ENCODE results near the gene GEMIN2.
"Not testable (repeated sequence)": the region's sequence is repeated elsewhere in the genome, so short reads cannot be mapped to it uniquely, and the experiment has no call there.

Gene GEMIN2

DNA sequence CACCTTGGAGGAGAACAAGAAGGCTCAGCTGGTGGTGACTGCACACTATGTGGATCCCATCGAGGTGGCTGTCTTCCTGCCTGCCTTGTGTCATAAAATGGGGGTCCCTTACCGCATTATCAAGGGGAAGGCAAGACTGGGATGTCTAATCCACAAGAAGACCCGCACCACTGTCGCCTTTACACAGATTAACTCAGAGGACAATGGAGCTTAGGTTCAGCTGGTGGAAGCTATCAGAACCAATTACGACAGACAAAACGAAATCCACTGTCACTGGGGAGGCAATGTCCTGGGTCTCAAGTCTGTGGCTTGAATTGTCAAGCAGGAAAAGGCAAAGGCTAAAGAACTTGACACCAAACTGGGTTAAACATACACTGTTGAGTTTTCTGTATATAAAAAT is 43.4 kb downstream of the GEMIN2 start:
- TF ChIP-seq, protein P1, sequence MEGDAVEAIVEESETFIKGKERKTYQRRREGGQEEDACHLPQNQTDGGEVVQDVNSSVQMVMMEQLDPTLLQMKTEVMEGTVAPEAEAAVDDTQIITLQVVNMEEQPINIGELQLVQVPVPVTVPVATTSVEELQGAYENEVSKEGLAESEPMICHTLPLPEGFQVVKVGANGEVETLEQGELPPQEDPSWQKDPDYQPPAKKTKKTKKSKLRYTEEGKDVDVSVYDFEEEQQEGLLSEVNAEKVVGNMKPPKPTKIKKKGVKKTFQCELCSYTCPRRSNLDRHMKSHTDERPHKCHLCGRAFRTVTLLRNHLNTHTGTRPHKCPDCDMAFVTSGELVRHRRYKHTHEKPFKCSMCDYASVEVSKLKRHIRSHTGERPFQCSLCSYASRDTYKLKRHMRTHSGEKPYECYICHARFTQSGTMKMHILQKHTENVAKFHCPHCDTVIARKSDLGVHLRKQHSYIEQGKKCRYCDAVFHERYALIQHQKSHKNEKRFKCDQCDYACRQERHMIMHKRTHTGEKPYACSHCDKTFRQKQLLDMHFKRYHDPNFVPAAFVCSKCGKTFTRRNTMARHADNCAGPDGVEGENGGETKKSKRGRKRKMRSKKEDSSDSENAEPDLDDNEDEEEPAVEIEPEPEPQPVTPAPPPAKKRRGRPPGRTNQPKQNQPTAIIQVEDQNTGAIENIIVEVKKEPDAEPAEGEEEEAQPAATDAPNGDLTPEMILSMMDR (IDR thresholded peaks at IDR 0.05; ENCODE audit: low read depth, low read length) = no peak
- no peak overlapping the region for H3K4me3 ChIP-seq (ENCODE audit: low read depth, low read length)

DNA sequence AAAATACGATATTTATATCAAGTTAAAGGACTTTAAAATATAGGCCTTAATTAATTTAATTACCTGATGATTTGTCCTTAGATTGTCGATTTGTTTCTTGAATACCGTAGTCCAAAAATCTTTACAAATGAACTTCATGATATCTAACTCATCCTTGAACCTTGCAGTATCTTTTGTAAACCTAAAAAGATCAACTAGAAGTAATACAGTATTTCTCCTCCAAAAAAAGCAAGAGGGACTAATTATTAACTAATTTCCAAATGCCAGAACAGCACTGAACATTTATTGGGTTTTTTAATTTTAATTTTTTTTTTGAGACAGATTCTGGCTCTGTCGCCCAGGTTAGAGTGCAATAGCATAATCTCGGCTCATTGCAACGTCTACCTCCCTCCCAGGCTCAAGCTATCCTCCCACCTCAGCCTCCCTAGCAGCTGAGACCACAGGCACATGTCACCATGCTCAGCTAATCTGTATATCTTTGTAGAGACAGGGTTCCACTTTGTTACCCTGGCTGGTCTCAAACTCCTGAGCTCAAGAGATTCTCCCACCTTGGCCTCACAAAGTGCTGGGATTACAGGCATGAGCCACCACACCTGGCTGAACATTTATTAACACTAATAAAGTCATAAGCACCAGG is 44.2 kb downstream of the GEMIN2 start:
- no peak overlapping the region for H3K4me3 ChIP-seq (ENCODE audit: low read depth, low read length)
- TF ChIP-seq, protein P1 (IDR thresholded peaks at IDR 0.05; ENCODE audit: low read depth, low read length) = no peak

- TF ChIP-seq, protein P1 (IDR thresholded peaks at IDR 0.05; ENCODE audit: low read depth, low read length) = no peak
- H3K4me3 ChIP-seq (ENCODE audit: low read depth, low read length) = no peak overlapping the region
Measured at GRCh38 chr14:39160494-39160893, 46.4 kb downstream of the GEMIN2 start.

DNA sequence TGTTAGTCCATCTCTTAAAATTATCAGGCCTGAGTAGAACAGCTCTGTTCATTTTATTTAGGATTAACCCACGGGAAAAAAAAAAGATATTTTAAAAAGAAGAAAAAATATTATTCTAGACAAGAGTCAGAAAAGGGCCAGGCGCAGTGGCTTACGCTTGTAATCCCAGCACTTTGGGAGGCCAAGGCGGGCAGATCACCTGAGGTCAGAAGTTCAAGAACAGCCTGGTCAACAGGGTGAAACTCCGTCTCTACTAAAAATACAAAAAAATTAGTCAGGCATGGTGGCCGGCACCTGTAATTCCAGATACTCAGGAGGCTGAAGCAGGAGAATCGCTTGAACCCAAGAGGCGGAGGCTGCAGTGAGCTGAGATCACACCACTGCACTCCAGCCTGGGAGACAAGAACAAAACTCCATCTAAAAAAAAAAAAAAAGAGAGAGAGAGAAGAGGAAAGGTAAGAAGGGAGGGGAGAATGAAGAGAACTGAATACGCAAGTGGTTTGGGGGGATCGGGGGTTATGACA is 53.7 kb downstream of the GEMIN2 start:
- H3K4me3 ChIP-seq (ENCODE audit: low read depth, low read length) = not testable (repeated sequence)

DNA sequence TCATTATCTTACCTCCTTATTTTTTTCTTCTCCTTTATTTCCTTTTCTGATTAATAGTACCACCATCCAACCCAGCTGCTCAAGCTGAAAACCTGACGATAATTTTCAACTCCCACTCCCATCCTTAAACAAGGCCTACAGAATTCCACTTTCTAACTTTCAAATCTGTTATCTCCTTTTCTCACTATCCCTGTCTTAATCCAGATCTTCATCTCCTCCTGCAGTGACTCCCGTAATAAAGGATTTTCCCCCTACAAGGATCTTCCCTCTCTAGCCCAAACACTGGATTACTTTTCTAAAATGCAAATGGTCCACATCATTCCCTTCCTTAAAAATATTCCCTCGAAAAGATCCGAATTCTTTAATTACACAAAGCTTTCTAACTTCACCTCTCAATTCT is 54.5 kb downstream of the GEMIN2 start:
- TF ChIP-seq, protein P1 (IDR thresholded peaks at IDR 0.05; ENCODE audit: low read depth, low read length) = no peak
- peak overlapping the region; percentile 98 for H3K4me3 ChIP-seq (ENCODE audit: low read depth, low read length)

- peak overlapping the region; percentile 98 for H3K4me3 ChIP-seq (ENCODE audit: low read depth, low read length)
- TF ChIP-seq, protein P1 (IDR thresholded peaks at IDR 0.05; ENCODE audit: low read depth, low read length) = no peak
Measured at GRCh38 chr14:39169541-39169900, 55.4 kb downstream of the GEMIN2 start.

DNA sequence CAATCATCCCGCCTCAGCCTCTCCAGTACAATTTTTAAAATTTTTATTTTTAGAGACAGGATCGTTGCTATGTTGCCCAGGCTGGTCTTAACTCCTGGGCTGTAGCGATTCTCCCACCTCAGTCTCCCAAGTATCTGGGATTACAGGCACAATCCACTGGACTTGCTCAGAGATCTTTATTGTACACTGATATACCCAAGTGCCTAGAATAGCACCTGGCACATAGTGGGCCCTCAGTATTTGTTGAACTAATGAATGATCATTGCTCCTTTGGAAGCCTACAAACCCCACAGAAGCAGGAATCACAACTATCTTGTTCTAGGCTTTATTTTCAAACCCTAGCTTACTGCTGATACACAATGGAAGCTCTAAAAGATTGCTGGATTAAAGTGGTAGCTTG is 59.1 kb downstream of the GEMIN2 start:
- TF ChIP-seq, protein P1 (IDR thresholded peaks at IDR 0.05; ENCODE audit: low read depth, low read length) = no peak
- H3K4me3 ChIP-seq (ENCODE audit: low read depth, low read length) = no peak overlapping the region

All from WI38 (cell line).